ENCODE results near the gene VWCE. TPM values are rescaled to one million over a fixed set of nuclear protein-coding genes. Genes with fewer than 3 reads are reported as not detected.
A peak's percentile ranks its signal among the peaks of the same experiment; 100 is the strongest.

VWCE gene
- polyA plus RNA-seq, 1 of the 3 experiments (the other 2 are of a cell fraction): 5.0 TPM

GRCh38 chr11:61290905-61291690, 4.0 kb downstream of the VWCE start:
- Histone ChIP-seq H2AFZ (ENCODE audit: low read depth) (no peak overlapping the region), H3K79me2 (ENCODE audit: insufficient read depth) (no peaks in the 10 kb centered on the region), H3K27ac (ENCODE audit: low read depth in 2 of 2, low read length in 1 of 2) (no peak overlapping the region), H3K4me2 (no peak overlapping the region), H4K20me1 (ENCODE audit: insufficient read depth) (no peaks in the 10 kb centered on the region), H3K9ac (no peak overlapping the region), H3K36me3 (replicated peaks in 1 of 2; ENCODE audit: control insufficient read depth in 1 of 2, insufficient read depth in 2 of 2, low read length in 1 of 2) (no peaks in the 10 kb centered on the region), H3K4me1 (ENCODE audit: control insufficient read depth in 1 of 2, insufficient read depth in 2 of 2, low read depth in 1 of 2, low read length in 1 of 2) (peaks cover 6 to 16% of the 10 kb centered on the region in 2 experiments; a peak in 2 of 4 replicates), H3K27me3 (ENCODE audit: insufficient read depth) (no peaks in the 10 kb centered on the region), H3K9me2 (no peaks in the 10 kb centered on the region), H3F3A (replicated peaks; ENCODE audit: insufficient read depth) (no peaks in the 10 kb centered on the region), H3K4me3 (ENCODE audit: low read depth in 2 of 2, low read length in 1 of 2) (no peak overlapping the region), H3K9me3 (no peaks in the 10 kb centered on the region)
- WGBS (ENCODE audit: low lambda C conversion rate): 80% methylated on average over 7 of the region's 12 CpGs
- ChIA-PET POLR2A (no interaction called here), CTCF (interaction anchor here (2.0 kb wide), 1 partner anchor 37 kb away, joined by 7 read pairs; no protein-coding TSS in a partner anchor)
- TF ChIP-seq CTCF (IDR thresholded peaks at IDR 0.05): peak; percentile 22
- TF ChIP-seq FOXJ3 (CRISPR knock-in tag; IDR thresholded peaks at IDR 0.05): no peak
- no peak for DNase-seq

GRCh38 chr11:61287338-61287977, 7.7 kb downstream of the VWCE start:
- no peak overlapping the region for H3K27ac ChIP-seq (ENCODE audit: low read depth in 2 of 2, low read length in 1 of 2)
- no peaks in the 10 kb centered on the region for H3K4me1 ChIP-seq (ENCODE audit: control insufficient read depth in 1 of 2, insufficient read depth in 2 of 2, low read depth in 1 of 2, low read length in 1 of 2)
- no peaks in the 10 kb centered on the region for H3K9me3 ChIP-seq
- H3K4me3 ChIP-seq (ENCODE audit: low read depth in 2 of 2, low read length in 1 of 2): no peak overlapping the region
- H2AFZ ChIP-seq (ENCODE audit: low read depth): no peak overlapping the region
- H4K20me1 ChIP-seq (ENCODE audit: insufficient read depth): no peaks in the 10 kb centered on the region
- H3K79me2 ChIP-seq (ENCODE audit: insufficient read depth): no peaks in the 10 kb centered on the region
- ChIA-PET POLR2A (no interaction called here), CTCF (interaction anchor here (1.2 kb wide), 1 partner anchor 10 kb away, joined by 3 read pairs; no protein-coding TSS in a partner anchor)
- no peak overlapping the region for H3K9ac ChIP-seq
- no peaks in the 10 kb centered on the region for H3K27me3 ChIP-seq (ENCODE audit: insufficient read depth)
- H3K36me3 ChIP-seq (replicated peaks in 1 of 2; ENCODE audit: control insufficient read depth in 1 of 2, insufficient read depth in 2 of 2, low read length in 1 of 2): no peaks in the 10 kb centered on the region
- no peaks in the 10 kb centered on the region for H3F3A ChIP-seq (replicated peaks; ENCODE audit: insufficient read depth)
- H3K9me2 ChIP-seq: no peaks in the 10 kb centered on the region
- no peak overlapping the region for H3K4me2 ChIP-seq
- 83% methylated on average over 14 of the region's 14 CpGs for WGBS (ENCODE audit: low lambda C conversion rate)
- DNase-seq: no peak
- TF ChIP-seq RCOR1 (IDR thresholded peaks at IDR 0.05; ENCODE audit: low read length) (no peak), YY1 (IDR thresholded peaks at IDR 0.05; ENCODE audit: low read depth) (no peak), CHD2 (IDR thresholded peaks at IDR 0.05; ENCODE audit: low read length, partially characterized antibody) (no peak), POLR2AphosphoS5 (IDR thresholded peaks at IDR 0.05; ENCODE audit: low read depth, low read length) (no peak), SMC3 (IDR thresholded peaks at IDR 0.05; ENCODE audit: low read depth, low read length) (no peak), TAF1 (IDR thresholded peaks at IDR 0.05; ENCODE audit: borderline replicate concordance, low read depth, low read length) (no peak), RXRA (IDR thresholded peaks at IDR 0.05; ENCODE audit: borderline replicate concordance, low read depth) (no peak), TEAD4 (IDR thresholded peaks at IDR 0.05; ENCODE audit: borderline replicate concordance, insufficient read depth) (no peak), FOSL2 (IDR thresholded peaks at IDR 0.05; ENCODE audit: borderline replicate concordance, low read depth) (no peak), USF2 (IDR thresholded peaks at IDR 0.05; ENCODE audit: borderline replicate concordance, low read depth, low read length) (no peak), REST (IDR thresholded peaks at IDR 0.05; ENCODE audit: low read depth, low read length) (no peak), EP300 (IDR thresholded peaks at IDR 0.05; ENCODE audit: borderline replicate concordance in 1 of 2, low read depth in 1 of 2, low read length in 1 of 2) (no peak), SIN3A (IDR thresholded peaks at IDR 0.05; ENCODE audit: borderline replicate concordance, low read depth, low read length) (no peak), RAD21 (IDR thresholded peaks at IDR 0.05; ENCODE audit: low read length) (no peak), ZBTB33 (IDR thresholded peaks at IDR 0.05; ENCODE audit: borderline replicate concordance, low read depth) (no peak)
